WTC11 (cell line): ENCODE measurements around the gene SLC41A3.

Experiments used
- CTCF ChIP-seq: fragments of 200-600 bp; IDR thresholded peaks from 2 replicates; pipeline ENCODE4 v1.8.0; 2022; ENCODE audit warnings: antibody characterized with exemption
- HMGXB4 ChIP-seq: sonication (generic); formaldehyde crosslinking; IDR thresholded peaks from 2 replicates; pipeline ENCODE4 v1.8.1; 2023; ENCODE audit warnings: mild to moderate bottlenecking, moderate library complexity, missing genetic modification reagents

GRCh38 chr3:126064627-126065258 lies 19.2 kb downstream of the SLC41A3 start:
- TF ChIP-seq CTCF (no peak), HMGXB4 (CRISPR knock-in tag) (no peak)
